GM21825 (cell line): Measurements from ENCODE around the gene PREX1.
"Not testable (repeated sequence)": the region's sequence is repeated elsewhere in the genome, so short reads cannot be mapped to it uniquely, and the experiment has no call there.

Experiments
- ATAC-seq: cut with Tn5 transposase; IDR thresholded peaks from one replicate; pipeline ENCODE4 v1.9.1; 2021; ENCODE audit warnings: mild to moderate bottlenecking, moderate library complexity; ENCODE audit not compliant: unreplicated experiment

Gene PREX1, protein sequence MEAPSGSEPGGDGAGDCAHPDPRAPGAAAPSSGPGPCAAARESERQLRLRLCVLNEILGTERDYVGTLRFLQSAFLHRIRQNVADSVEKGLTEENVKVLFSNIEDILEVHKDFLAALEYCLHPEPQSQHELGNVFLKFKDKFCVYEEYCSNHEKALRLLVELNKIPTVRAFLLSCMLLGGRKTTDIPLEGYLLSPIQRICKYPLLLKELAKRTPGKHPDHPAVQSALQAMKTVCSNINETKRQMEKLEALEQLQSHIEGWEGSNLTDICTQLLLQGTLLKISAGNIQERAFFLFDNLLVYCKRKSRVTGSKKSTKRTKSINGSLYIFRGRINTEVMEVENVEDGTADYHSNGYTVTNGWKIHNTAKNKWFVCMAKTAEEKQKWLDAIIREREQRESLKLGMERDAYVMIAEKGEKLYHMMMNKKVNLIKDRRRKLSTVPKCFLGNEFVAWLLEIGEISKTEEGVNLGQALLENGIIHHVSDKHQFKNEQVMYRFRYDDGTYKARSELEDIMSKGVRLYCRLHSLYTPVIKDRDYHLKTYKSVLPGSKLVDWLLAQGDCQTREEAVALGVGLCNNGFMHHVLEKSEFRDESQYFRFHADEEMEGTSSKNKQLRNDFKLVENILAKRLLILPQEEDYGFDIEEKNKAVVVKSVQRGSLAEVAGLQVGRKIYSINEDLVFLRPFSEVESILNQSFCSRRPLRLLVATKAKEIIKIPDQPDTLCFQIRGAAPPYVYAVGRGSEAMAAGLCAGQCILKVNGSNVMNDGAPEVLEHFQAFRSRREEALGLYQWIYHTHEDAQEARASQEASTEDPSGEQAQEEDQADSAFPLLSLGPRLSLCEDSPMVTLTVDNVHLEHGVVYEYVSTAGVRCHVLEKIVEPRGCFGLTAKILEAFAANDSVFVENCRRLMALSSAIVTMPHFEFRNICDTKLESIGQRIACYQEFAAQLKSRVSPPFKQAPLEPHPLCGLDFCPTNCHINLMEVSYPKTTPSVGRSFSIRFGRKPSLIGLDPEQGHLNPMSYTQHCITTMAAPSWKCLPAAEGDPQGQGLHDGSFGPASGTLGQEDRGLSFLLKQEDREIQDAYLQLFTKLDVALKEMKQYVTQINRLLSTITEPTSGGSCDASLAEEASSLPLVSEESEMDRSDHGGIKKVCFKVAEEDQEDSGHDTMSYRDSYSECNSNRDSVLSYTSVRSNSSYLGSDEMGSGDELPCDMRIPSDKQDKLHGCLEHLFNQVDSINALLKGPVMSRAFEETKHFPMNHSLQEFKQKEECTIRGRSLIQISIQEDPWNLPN (N-terminal part only)

GRCh38 chr20:48827855-48828733 is at the start of gene PREX1:
Gene PREX1, minus strand, starts transcription at chr20:48827999. Its CDS starts 139 bp downstream, at chr20:48827860.
- peak; percentile 37 for ATAC-seq

GRCh38 chr20:48877304-48877703 is 49.5 kb upstream of the PREX1 start:
- no peak for ATAC-seq

DNA sequence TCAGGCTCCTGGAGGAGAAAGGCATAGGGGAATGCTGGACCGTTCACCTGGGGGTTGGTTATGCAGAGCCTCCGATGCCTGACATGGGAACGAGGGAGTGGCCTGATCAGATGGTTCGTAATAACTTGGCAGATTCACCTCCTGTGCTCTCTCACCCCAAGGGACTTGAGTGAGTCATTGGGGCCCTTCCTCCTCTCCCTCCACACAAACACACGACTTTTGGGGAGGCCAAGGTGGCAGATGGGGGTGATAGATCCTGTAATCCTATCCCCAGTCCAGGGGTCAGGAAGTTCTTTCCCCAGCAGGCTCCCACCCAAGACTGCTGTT is 48.1 kb upstream of the PREX1 start:
- ATAC-seq, result no peak

- ATAC-seq, result no peak
Measured at GRCh38 chr20:48875233-48875913, 47.6 kb upstream of the PREX1 start.

DNA sequence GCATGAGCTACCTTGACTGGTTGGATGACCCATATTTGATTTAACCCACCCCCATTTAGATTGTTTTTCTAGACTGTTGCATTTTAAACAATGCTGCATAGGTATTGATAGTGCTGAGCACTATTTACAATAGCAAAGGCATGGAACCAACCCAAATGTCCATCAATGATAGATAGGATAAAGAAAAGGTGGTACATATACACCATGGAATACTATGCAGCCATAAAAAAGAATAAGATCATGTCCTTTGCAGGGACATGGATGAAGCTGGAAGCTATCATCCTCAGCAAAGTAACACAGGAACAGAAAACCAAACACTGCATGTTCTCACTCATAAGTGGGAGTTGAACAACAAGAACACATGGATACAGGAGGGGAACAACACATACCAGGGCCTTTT is 41.6 kb upstream of the PREX1 start:
- ATAC-seq, result not testable (repeated sequence)

DNA sequence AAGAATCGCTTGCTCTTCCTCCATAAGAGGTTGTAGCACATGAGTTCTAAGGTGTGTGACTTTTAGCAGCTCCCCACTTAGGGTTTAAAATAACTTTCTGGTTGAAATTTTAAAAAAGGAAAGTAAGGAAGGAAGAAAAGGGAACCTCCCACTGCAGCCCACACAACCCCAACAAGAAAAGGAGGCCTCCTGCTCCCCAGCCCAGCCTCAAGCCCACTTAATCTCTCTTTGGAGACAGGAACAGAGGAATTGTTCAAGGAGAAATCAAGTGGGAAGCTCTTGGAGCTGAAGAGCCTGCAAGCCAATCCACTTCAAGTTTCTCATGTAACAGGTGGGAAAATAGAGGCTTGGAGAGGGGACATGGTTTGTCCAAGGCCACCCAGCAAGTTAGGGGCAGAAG is 39.1 kb upstream of the PREX1 start:
- no peak for ATAC-seq

DNA sequence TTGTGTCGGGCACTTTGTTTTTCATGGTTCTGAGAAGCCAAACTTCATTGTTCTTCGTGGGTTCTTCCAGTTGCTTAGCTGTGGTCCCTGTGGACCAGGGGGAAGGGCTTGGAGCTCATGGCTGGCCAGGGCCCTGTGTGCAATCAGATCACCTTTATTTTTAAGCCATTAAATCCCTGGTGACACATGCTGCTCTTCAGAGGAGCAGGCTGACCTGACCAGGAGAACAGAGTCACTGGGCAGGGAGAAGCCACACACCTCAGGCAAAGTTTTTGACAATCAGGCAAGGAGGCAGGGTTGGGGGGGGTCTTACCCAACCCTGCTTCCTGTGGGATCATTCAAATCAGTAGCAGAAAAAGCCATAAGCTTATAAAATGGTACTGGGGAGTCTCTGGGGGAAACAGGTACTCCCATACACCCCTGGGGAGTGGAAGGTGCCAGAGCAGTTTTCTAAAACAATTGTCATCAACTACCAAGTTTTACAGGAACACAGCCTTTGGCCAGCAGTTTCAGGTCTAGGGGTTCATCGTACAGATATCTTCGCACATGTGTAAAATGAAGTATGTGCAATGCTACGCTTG is 37.0 kb upstream of the PREX1 start:
- no peak for ATAC-seq

- ATAC-seq, result no peak
Measured at GRCh38 chr20:48864254-48864653, 36.5 kb upstream of the PREX1 start.

- ATAC-seq, result no peak
Measured at GRCh38 chr20:48862279-48862678, 34.5 kb upstream of the PREX1 start.

- no peak for ATAC-seq
Measured at GRCh38 chr20:48861444-48861843, 33.6 kb upstream of the PREX1 start.

DNA sequence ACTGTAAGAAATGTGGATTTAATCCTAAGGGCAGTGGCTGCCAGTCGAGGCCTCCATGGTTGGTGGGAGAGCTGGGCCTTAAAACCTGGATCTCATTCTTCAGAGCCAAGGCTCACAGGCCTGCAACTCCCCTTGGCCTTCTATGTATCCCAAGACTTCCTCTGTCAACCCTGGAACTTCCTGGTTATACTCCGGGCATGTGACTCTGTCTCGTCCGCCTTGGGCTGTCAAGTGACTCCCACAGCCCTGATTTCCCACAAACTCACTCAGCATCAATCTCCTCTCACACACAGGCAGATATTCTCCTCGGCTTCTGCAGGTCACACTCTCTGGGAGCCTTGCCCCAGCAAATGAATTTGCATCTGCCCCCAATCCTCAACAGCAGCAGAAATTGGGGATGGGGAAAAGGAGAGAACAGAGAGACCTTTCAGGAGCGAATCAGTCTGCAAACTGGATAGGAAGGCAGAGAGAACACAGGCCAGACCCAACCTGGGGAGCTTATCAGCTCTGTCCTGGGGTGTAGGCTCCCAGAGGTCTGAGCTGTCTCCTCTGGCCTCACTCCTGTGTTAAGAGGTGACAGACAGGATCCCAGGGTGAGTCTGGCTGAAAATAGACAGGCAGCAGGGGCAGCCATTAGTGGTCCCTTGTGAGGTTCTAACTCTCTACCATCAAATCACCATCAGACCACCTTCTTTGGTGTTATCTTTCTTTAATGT is 30.4 kb upstream of the PREX1 start:
- ATAC-seq, result no peak

DNA sequence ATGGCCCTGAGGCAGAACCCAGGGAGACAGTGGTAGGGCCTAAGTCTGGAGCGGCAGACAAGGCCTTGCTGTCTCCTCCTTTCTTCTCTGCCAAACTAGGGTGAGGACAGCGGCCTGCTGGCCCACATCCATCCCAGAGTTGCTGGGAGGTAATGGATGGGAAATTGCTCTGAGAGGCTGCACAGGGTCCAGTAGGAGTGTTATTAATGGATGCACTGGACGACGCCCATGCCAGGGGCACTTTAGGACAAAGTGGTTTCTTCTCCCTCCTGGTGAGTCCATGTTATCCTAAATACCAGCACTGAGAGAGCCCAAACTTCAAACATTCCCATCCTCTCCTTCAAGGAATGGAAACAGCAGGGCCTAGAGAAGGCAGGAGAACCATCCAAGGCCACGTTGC is 28.3 kb upstream of the PREX1 start:
- ATAC-seq, result no peak

DNA sequence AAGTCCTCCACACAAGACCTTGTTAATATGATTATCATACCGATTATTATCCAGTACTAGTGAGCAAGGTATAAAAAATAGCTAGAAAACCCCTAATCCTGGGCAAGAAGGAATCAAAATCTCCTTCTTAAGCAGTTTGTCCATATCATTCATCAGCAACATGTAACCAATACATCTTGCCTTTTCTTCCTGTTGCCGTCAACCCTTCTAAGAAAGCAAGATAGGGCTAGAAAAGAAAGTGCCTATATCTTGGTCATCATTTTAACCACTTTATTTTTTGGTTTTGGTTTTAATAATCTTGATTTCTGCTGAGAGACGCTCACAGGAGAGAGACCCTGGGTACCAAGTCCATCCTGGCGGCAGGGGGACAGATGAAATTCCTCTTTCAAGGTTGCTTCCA is 27.2 kb upstream of the PREX1 start:
- ATAC-seq, result no peak

- ATAC-seq, result no peak
Measured at GRCh38 chr20:48852609-48853008, 24.8 kb upstream of the PREX1 start.

GRCh38 chr20:48851579-48851978 is 23.8 kb upstream of the PREX1 start:
- no peak for ATAC-seq

GRCh38 chr20:48850977-48851299 is 23.1 kb upstream of the PREX1 start:
- ATAC-seq, result no peak

DNA sequence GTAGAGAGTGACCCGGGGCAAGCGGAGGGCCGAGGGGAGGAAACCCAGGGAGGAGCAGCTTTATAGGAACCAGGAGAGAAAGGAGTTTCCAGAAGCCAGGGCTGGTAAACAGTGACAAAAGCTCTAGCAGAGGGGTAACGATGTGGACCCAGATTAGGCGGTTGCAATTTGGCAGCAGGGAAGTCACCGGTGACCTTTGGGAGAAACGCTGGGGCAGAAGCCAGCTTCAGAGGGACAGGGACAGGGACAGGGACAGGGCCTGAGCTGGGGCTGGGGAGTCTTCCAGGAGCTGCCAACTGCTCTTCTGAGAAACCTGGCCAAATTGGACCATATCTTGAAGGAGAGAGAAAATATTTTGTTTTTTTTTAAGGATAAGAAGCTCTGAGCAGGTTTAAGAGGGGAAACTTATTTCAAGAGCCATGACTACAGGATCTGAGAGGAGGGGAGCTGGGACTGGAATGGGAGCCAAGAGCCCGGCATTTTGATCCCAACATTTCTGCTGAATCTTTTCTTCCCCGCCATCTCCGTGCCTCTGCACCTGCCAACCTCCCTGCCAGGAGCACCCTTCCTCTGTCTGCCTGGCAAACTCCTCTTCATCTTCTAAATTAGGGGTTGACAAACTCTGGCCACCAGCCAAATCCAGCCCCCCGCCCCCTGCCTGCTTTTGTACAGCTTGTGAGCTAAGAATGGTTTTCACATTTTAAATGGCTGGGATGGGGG is 22.6 kb upstream of the PREX1 start:
- ATAC-seq, result no peak

DNA sequence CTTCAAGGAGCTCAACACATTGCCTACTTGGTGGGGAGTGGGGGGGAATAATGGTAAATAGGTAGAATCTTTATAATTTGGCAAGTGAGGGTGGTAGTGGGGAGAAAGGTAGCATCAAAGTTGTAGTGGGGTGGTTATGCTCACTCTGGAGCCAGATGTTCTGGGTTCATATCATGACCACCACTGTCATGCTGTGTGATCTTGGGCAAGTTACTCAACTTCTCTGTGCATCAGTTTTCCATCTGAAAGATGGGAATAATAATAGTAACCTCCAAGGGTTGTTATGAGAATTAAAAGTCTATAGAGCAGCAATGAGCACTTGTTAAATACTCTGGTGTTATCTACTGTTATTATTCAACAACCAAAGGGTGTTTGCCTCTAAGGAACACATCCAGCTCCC is 22.0 kb upstream of the PREX1 start:
- no peak for ATAC-seq
